Nephron progenitor cell (in vitro differentiated cells): Measurements from ENCODE around the gene PDE4D.

ENCODE experiments used
- DNase-seq: peaks from one replicate; pipeline ENCODE4 v3.0.0; 2021
- H3K27ac Mint-ChIP-seq: 2 replicates; pipeline ENCODE4 v1.8.0; 2021; ENCODE audit warnings: mild to moderate bottlenecking, moderate library complexity, mixed read lengths
- H3K27me3 Mint-ChIP-seq: 2 replicates; pipeline ENCODE4 v1.8.0; 2021; ENCODE audit warnings: mild to moderate bottlenecking, low read depth, mixed read lengths; ENCODE audit not compliant: poor library complexity
- H3K36me3 Mint-ChIP-seq: 2 replicates; pipeline ENCODE4 v1.8.0; 2021; ENCODE audit warnings: low read depth, mixed read lengths
- H3K4me1 Mint-ChIP-seq: 2 replicates; pipeline ENCODE4 v1.8.0; 2021; ENCODE audit warnings: mixed read lengths
- H3K4me3 Mint-ChIP-seq: 2 replicates; pipeline ENCODE4 v1.8.0; 2021; ENCODE audit warnings: mild to moderate bottlenecking, moderate library complexity, mixed read lengths
- H3K9me3 Mint-ChIP-seq: 2 replicates; pipeline ENCODE4 v1.8.0; 2021; ENCODE audit warnings: mild to moderate bottlenecking, moderate library complexity, mixed read lengths
- TF ChIP-seq, protein P1 (sequence below): fragments of 200-600 bp; sonication (generic); IDR thresholded peaks from 2 replicates; pipeline ENCODE4 v1.5.0; 2021; ENCODE audit warnings: antibody characterized with exemption

PDE4D gene

DNA sequence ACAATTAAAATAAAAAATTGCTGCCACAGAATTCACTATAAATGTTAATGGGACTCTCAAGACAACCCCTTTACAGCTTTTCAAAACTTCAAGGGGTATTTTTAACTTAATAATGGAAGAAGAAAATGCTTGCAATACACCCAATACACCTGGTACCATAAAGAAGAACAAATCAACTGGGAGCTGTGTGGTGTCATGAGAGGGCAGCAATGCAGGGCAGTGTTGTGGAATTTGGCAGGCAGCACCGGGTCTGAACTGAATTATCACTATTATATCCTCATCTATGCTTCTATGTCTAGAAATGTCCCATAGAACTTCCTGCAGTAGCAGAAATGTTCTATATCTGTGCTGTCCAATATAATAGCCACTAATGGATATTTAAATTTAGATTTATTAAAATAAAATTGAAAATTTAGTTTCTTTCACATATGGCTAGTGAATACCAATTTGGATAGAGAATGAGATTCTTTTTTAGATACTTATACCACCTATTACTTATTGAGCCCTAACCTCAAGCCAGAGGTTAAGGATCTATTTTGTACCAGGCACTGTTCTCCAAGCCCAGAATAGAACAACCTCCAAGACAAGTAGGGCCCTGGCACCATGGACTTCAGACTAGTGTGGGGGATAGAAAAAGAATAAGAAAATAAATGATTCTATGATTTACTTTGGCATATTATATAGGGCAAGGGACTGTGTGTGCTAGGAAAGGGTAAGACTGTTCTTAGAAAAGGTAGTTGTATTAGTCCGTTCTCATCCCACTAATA, 265.3 kb downstream of the PDE4D start:
- Mint-ChIP-seq H3K36me3 (no peaks in the 10 kb centered on the region), H3K4me1 (no peaks in the 10 kb centered on the region), H3K4me3 (no peak overlapping the region), H3K27me3 (peaks cover 3% of the 10 kb centered on the region), H3K9me3 (peaks cover 9% of the 10 kb centered on the region), H3K27ac (no peak overlapping the region)
- no peak for DNase-seq
- TF ChIP-seq, protein P1, sequence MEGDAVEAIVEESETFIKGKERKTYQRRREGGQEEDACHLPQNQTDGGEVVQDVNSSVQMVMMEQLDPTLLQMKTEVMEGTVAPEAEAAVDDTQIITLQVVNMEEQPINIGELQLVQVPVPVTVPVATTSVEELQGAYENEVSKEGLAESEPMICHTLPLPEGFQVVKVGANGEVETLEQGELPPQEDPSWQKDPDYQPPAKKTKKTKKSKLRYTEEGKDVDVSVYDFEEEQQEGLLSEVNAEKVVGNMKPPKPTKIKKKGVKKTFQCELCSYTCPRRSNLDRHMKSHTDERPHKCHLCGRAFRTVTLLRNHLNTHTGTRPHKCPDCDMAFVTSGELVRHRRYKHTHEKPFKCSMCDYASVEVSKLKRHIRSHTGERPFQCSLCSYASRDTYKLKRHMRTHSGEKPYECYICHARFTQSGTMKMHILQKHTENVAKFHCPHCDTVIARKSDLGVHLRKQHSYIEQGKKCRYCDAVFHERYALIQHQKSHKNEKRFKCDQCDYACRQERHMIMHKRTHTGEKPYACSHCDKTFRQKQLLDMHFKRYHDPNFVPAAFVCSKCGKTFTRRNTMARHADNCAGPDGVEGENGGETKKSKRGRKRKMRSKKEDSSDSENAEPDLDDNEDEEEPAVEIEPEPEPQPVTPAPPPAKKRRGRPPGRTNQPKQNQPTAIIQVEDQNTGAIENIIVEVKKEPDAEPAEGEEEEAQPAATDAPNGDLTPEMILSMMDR: no peak

DNA sequence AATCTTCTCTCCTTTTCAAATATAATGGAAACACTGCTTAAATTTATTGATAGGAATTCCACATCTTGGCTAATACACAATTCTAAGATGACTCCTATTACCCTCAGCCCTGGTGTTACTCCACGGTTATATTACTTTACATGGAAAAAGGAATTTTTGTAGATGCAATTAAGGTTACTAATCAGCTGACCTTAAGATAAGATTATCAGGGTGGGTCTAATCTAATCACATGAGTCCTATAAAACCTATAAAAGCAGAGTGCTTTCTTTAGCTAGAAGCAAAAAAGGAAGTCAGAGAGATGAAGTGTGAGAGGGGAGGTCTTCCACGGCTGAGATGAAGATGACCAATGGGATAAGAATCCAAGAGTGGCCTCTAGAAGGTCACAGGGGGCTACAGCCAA, 268.6 kb downstream of the PDE4D start:
- no peak for DNase-seq
- no peaks in the 10 kb centered on the region for H3K9me3 Mint-ChIP-seq
- H3K36me3 Mint-ChIP-seq: no peaks in the 10 kb centered on the region
- peaks cover 3% of the 10 kb centered on the region for H3K27me3 Mint-ChIP-seq
- no peak overlapping the region for H3K27ac Mint-ChIP-seq
- H3K4me3 Mint-ChIP-seq: no peak overlapping the region
- H3K4me1 Mint-ChIP-seq: no peaks in the 10 kb centered on the region
- TF ChIP-seq, protein P1: no peak

DNA sequence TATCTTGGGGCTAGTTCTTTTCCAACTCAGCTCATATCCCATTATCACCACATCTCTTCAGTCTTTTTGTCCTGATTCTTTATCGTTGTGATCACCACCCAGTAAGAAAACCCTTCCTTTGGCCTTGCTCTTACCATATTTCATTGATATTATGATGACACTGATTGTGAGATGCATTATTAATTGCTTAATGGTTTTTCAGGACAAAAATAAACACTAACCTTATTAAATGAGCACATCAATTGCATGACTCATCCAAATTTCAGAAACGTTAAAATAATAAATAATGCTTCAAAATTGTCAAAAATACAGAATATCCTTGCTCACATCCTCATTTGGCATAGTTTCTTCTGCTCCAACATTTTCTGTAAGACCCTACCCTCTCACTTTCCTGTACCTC, 270.7 kb downstream of the PDE4D start:
- no peaks in the 10 kb centered on the region for H3K27me3 Mint-ChIP-seq
- TF ChIP-seq, protein P1: no peak
- H3K9me3 Mint-ChIP-seq: no peaks in the 10 kb centered on the region
- H3K4me1 Mint-ChIP-seq: no peaks in the 10 kb centered on the region
- no peak overlapping the region for H3K27ac Mint-ChIP-seq
- no peak for DNase-seq
- H3K36me3 Mint-ChIP-seq: no peaks in the 10 kb centered on the region
- no peak overlapping the region for H3K4me3 Mint-ChIP-seq

DNA sequence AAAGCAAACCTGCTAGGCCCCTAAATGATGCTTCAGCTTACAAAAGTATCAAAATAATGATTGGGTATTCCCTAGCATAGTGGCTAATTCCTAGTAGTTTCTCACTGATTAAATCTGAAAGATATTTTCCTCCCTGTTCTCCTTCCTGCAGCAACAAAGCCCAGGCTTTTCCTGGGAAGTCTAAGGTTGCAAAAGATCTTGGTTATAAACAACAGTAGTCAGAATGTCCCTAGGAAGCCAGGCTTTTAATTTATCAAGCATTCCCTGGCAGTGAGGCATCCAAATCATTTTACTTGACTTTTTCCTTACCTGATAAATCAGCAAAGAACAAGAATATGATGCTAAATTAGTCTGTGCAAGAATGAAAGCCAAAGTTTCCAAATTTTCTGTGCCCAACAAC, 272.0 kb downstream of the PDE4D start:
- H3K27me3 Mint-ChIP-seq: no peaks in the 10 kb centered on the region
- no peaks in the 10 kb centered on the region for H3K4me1 Mint-ChIP-seq
- no peak for DNase-seq
- TF ChIP-seq, protein P1: no peak
- no peaks in the 10 kb centered on the region for H3K36me3 Mint-ChIP-seq
- no peaks in the 10 kb centered on the region for H3K9me3 Mint-ChIP-seq
- no peak overlapping the region for H3K27ac Mint-ChIP-seq
- H3K4me3 Mint-ChIP-seq: no peak overlapping the region

DNA sequence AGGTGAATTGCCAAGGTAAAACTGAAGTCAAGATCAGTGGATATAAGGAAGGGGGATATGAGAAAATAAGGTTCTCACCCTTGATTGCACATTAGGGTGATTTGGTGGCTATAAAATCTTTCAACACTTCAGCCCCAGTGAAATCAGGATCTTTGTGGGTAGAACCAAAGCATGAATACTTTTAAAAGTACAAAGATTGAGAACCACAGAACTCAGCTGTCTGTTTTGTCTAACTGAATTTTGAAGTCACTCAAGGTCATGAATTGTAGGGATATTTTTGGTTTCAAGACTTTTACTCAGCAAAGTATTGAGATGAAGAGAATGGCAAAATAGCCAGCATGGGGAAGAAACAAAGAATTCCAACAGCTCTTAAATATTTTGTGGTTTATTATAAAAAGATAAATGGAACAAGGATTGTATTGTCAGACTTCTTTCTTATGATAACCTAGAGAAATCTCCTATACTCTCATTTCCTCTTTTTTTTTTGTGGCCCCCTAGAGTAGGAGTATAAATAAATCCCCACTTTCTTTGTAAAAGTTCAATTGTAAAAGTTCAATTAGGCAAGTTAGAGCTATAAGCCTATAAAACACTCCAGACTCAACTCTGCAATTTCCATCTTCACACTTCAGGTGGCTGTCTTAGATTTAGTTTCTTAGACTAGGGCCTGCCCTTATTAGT, 272.9 kb downstream of the PDE4D start:
- Mint-ChIP-seq H3K27me3 (no peaks in the 10 kb centered on the region), H3K4me3 (no peak overlapping the region), H3K4me1 (peaks cover 1% of the 10 kb centered on the region), H3K9me3 (no peaks in the 10 kb centered on the region), H3K27ac (no peak overlapping the region), H3K36me3 (no peaks in the 10 kb centered on the region)
- TF ChIP-seq, protein P1: no peak
- no peak for DNase-seq
